Thymus (tissue), 11 donors: Measurements from ENCODE around the gene PRSS36. TPM values are rescaled to one million over a fixed set of nuclear protein-coding genes. Genes with fewer than 3 reads are reported as not detected.
"Not testable (repeated sequence)": the region's sequence is repeated elsewhere in the genome, so short reads cannot be mapped to it uniquely, and the experiment has no call there.

Experiments used
- DNase-seq, 9 donors: peaks; one replicate each; pipeline ENCODE4 v3.0.0-alpha.2; 2013; ENCODE audit warnings: low spot score in 9 of 9, low read depth in 6 of 9, missing footprints in 1 of 9
- H3K27ac ChIP-seq, 2 donors: one replicate each; pipeline ENCODE4 v1.5.1; 2013; ENCODE audit warnings: control low read depth in 1 of 2, low read depth in 1 of 2, low read length in 1 of 2, mild to moderate bottlenecking in 1 of 2, moderate library complexity in 1 of 2
- H3K27me3 ChIP-seq, 2 donors: one replicate each; pipeline ENCODE4 v1.5.1; 2013; ENCODE audit warnings: low read length in 1 of 2; ENCODE audit not compliant: control insufficient read depth in 2 of 2, insufficient read depth in 1 of 2
- H3K36me3 ChIP-seq, 2 donors: one replicate each; pipeline ENCODE4 v1.5.1; 2013; ENCODE audit warnings: low read length in 1 of 2, mild to moderate bottlenecking in 1 of 2, moderate library complexity in 1 of 2; ENCODE audit not compliant: control insufficient read depth in 2 of 2, insufficient read depth in 2 of 2
- H3K4me1 ChIP-seq, 2 donors: one replicate each; pipeline ENCODE4 v1.5.1; 2013; ENCODE audit warnings: low read length in 2 of 2; ENCODE audit not compliant: control insufficient read depth in 2 of 2, insufficient read depth in 2 of 2
- H3K4me3 ChIP-seq, 2 donors: one replicate each; pipeline ENCODE4 v1.5.1; 2013; ENCODE audit warnings: low read length in 2 of 2, control low read depth in 1 of 2, mild to moderate bottlenecking in 1 of 2
- H3K9me3 ChIP-seq, 2 donors: one replicate each; pipeline ENCODE4 v1.5.1; 2013; ENCODE audit warnings: low read length in 1 of 2, mild to moderate bottlenecking in 1 of 2; ENCODE audit not compliant: control insufficient read depth in 2 of 2, insufficient read depth in 1 of 2
- WGBS: extraction: QIAGEN DNeasy Blood & Tissue Kit; methylation state at CpG from one replicate; pipeline ENCODE4 v1.1.7; 2013; 5-methylcytosine and 5-hydroxymethylcytosine counted together
- polyA plus RNA-seq: library from polyadenylated mRNA; stranded (reverse); fragments of 200-250 nt; gene quantifications from one replicate; pipeline ENCODE4 v1.2.3, GENCODE V29; 2013
- total RNA-seq: library from RNA; stranded (reverse); fragments of 120-200 nt; gene quantifications from one replicate; pipeline ENCODE4 v1.2.4, GENCODE V29; 2013
- donor health status: healthy.

Gene PRSS36
- total and polyA plus RNA-seq, 2 donors = 4.3 to 5.7 TPM

GRCh38 chr16:31138621-31139578, 11.0 kb downstream of the PRSS36 start:
- WGBS = 95% methylated on average over 27 of the region's 27 CpGs
- Histone ChIP-seq H3K4me3 (no peak overlapping the region), H3K36me3 (no peaks in the 10 kb centered on the region), H3K4me1 (peaks cover 10 to 22% of the 10 kb centered on the region in 2 donors), H3K27ac (peak overlapping the region in 1 of 2 donors; percentile 15), H3K27me3 (peaks cover 0 to 4% of the 10 kb centered on the region in 2 donors), H3K9me3 (peaks cover 1 to 3% of the 10 kb centered on the region in 2 donors)
- DNase-seq = no peak

- DNase-seq, H3K9me3 ChIP-seq, H3K4me3 ChIP-seq, H3K27me3 ChIP-seq, H3K27ac ChIP-seq: not testable (repeated sequence)
- WGBS = 96% methylated on average over 20 of the region's 20 CpGs
- Histone ChIP-seq H3K36me3 (peaks cover 4 to 12% of the 10 kb centered on the region in 2 donors), H3K4me1 (peaks cover 5 to 15% of the 10 kb centered on the region in 2 donors)
Measured at GRCh38 chr16:31136822-31137499, 12.9 kb downstream of the PRSS36 start.

DNA sequence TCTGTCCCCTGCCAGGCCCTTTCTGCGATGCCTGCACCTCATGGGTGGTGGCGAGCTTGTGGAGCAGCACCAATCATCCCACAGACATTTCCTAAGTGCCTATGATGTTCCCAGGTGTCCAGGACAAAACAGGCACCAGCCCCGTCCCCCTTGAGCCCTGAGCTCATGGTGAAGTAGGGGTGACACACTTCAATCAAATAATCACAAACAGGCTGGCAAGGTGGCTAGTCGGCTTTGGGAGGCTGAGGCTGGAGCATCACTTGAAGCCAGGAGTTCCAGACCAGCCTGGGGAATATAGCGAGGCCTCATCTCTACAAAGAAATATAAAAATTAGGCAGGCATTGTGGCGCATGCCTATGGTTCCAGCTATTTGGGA, 13.6 kb downstream of the PRSS36 start:
- DNase-seq = no peak
- 97% methylated on average over 6 of the region's 6 CpGs for WGBS

DNA sequence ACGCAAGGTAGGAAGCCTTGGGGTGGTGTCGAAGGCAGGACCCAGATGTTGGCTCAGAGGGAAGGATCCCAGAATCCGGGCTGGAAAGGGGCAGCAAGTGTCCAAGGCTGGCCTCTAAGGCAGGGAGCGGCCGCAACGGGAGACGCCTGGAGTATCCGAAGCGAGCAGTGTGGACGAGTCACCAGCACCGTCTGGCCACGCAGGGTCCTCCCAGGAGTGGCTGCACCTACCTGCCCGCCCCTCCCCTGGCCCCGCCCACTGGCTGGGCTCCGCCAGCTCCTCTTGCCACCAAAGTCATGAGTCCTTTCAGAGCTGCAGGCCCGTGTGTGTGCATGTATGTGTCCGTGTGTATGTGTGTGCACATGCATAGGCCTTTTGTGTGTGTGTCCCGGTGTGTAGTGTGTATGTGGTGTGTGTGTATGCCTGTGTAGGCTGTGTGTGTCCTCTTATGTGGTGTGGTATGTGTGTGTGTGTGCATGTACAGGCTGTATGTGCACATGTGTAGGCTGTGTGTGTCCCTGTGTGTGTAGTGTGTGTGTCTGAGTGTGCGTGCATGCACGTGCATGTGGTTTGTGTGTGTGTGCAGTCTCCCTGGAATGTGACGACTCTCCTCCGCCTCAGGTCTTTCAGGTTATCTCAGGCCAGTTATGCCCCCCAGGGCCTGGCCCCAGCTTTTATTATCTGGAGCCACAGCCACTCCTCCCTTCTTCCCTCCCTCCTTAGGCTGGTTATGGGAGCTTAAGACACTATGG, 14.2 kb downstream of the PRSS36 start, which contains the start of gene PRSS8:
Gene PRSS8, minus strand, starts transcription at position 193 of the 752 bp plus-strand sequence. CDS start 229 bp downstream, outside the sequence.
- H3K27ac ChIP-seq = peak within 1 kb of the TSS; percentile 15 to 62
- H3K4me1 ChIP-seq = peaks cover 0 to 7% of the 10 kb centered on the region in 2 donors
- WGBS = 91% methylated on average over 22 of the region's 22 CpGs
- H3K4me3 ChIP-seq = peak within 1 kb of the TSS in 1 of 2 donors; percentile 25
- peaks cover 16 to 24% of the 10 kb centered on the region in 2 donors for H3K36me3 ChIP-seq
- H3K27me3 ChIP-seq = no peaks in the 10 kb centered on the region
- no peak for DNase-seq
- H3K9me3 ChIP-seq = no peaks in the 10 kb centered on the region

More for the DNA sequence above, 13.6 kb downstream of the PRSS36 start:
- Histone ChIP-seq H3K4me3 (no peak overlapping the region), H3K27me3 (no peaks in the 10 kb centered on the region), H3K4me1 (peaks cover 0 to 8% of the 10 kb centered on the region in 2 donors), H3K9me3 (peaks cover 0 to under 1% of the 10 kb centered on the region in 2 donors), H3K27ac (no peak overlapping the region), H3K36me3 (peaks cover 11 to 19% of the 10 kb centered on the region in 2 donors)

GRCh38 chr16:31134625-31135534, 15.0 kb downstream of the PRSS36 start:
- 90% methylated on average over 18 of the region's 18 CpGs for WGBS
- peak overlapping the region in 1 of 2 donors; percentile 25 for H3K4me3 ChIP-seq
- H3K27me3 ChIP-seq = no peaks in the 10 kb centered on the region
- H3K4me1 ChIP-seq = peaks cover 0 to 11% of the 10 kb centered on the region in 2 donors
- H3K27ac ChIP-seq = peak overlapping the region; percentile 15 to 62
- peaks cover 20 to 33% of the 10 kb centered on the region in 2 donors for H3K36me3 ChIP-seq
- no peak for DNase-seq
- no peaks in the 10 kb centered on the region for H3K9me3 ChIP-seq

- H3K4me3 ChIP-seq = no peak overlapping the region
- H3K27ac ChIP-seq = no peak overlapping the region
- peaks cover 24 to 40% of the 10 kb centered on the region in 2 donors for H3K36me3 ChIP-seq
- 97% methylated on average over 5 of the region's 5 CpGs for WGBS
- H3K4me1 ChIP-seq = peaks cover 0 to 9% of the 10 kb centered on the region in 2 donors
- no peaks in the 10 kb centered on the region for H3K9me3 ChIP-seq
- no peaks in the 10 kb centered on the region for H3K27me3 ChIP-seq
- no peak for DNase-seq
Measured at GRCh38 chr16:31134091-31134571, 15.7 kb downstream of the PRSS36 start.

GRCh38 chr16:31133046-31133501, 16.8 kb downstream of the PRSS36 start:
- peaks cover 31 to 49% of the 10 kb centered on the region in 2 donors for H3K36me3 ChIP-seq
- H3K4me1 ChIP-seq = peaks cover 0 to 13% of the 10 kb centered on the region in 2 donors
- no peak overlapping the region for H3K27ac ChIP-seq
- H3K9me3 ChIP-seq = no peaks in the 10 kb centered on the region
- H3K4me3 ChIP-seq = no peak overlapping the region
- DNase-seq = no peak
- H3K27me3 ChIP-seq = no peaks in the 10 kb centered on the region
- 96% methylated on average over 6 of the region's 6 CpGs for WGBS
